ENCODE data around the gene KMT5B.

- TF ChIP-seq CTCF (conservative IDR thresholded peaks at IDR 0.05 in 1 of 2, IDR thresholded peaks at IDR 0.05 in 1 of 2; ENCODE audit: low read depth in 1 of 2, low read length in 2 of 2) (no peak), EZH2 (IDR thresholded peaks at IDR 0.05; ENCODE audit: low read length, missing control alignments) (no peak)
Observed at GRCh38 chr11:68215087-68215445, 2.0 kb upstream of the KMT5B start.

All from fibroblast of lung (primary cell).